HL-60 (cell line): ENCODE measurements around the gene EPS8L1.

Experiments
- CTCF ChIP-seq: IDR thresholded peaks from one replicate; pipeline ENCODE4 v1.5.1; 2011; ENCODE audit warnings: low read length, control low read depth, inconsistent platforms; ENCODE audit not compliant: insufficient read depth
- REST ChIP-seq: IDR thresholded peaks from 2 replicates; pipeline ENCODE4 v1.6.1; 2012; ENCODE audit warnings: low read depth; ENCODE audit not compliant: insufficient replicate concordance

GRCh38 chr19:55119053-55119452 is 43.4 kb downstream of the EPS8L1 start:
- TF ChIP-seq CTCF (no peak), REST (no peak)
